ENCODE results near the gene PSORS1C2.

DNA sequence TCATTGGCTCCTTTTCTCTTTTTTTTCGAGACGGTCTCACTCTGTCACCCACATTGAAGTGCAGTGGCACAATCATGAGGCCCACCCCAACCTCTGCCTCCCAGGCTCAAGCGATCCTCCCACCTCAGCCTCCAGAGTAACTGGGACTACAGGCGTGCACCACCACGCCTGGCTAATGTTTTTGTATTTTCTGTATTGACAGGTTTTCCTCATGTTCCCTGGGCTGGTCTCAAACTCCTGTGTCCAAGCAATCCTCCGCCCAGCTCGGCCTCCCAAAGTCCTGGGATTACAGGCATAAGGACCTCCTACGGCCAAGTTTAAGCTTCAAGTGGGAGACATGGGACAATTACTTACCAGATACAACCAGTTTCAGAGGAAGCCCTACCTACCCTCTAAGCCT is 41.0 kb upstream of the PSORS1C2 start:
- TF ChIP-seq CTCF (IDR thresholded peaks at IDR 0.05) (no peak), POLR2A (IDR thresholded peaks at IDR 0.05) (no peak)
